ENCODE measurements around the gene DIP2C.

DIP2C gene

DNA sequence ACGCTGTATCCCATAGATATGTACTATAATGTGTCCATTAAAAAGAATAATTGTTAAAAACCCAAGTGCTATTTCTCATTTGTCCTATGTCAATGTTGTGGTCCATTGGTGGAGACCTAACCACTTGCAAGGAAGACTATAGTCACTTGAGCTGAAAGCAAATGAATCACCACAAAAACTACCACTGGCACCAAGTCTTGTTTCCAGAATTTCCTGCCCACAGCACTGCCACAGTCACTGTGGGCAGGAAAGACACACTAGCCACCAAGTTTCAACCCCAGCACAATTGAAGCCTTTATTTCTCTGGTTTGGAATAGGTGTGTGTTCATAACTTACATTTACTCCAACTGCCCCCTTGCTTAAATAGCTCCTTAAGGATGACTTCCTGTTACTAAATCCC, 12.4 kb downstream of the DIP2C start:
- DNase-seq (ENCODE audit: low spot score) = no peak

DNA sequence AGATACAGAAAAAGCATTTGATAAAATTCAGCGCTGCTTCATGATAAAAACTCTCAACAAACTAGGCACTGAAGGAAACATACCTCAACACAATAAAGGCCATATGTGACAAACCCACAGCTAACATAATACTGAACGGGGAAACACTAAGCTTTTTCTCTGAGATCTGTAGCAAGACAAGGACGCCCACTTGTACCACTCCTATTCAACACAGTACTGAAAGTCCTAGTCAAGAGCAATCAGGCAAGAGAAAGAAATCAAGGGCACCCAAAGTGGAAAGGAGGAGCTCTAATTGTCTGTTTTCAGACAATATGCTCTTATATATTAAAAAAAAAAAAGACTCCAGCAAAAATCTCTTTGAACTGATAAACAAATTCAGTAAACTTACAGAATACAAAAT, 13.3 kb downstream of the DIP2C start:
- DNase-seq (ENCODE audit: low spot score) = no peak

DNA sequence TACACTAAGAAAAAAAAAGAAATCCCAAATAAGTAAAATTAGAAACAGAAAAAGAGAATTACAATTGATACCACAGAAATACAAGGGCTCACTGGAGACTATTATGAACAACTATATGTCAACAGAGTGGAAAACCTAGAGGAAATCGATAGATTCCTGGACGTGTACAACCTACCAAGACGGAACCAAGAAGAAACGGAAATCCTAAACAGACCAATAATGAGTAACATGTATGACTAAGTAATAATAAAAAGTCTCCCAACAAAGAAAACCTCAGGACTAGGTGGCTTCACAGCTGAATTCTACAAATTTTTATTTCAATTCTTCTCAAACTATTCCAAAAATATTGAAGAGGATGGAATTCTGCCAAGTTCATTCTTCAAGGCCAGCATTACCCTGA, 13.9 kb downstream of the DIP2C start:
- DNase-seq (ENCODE audit: low spot score) = no peak

DNA sequence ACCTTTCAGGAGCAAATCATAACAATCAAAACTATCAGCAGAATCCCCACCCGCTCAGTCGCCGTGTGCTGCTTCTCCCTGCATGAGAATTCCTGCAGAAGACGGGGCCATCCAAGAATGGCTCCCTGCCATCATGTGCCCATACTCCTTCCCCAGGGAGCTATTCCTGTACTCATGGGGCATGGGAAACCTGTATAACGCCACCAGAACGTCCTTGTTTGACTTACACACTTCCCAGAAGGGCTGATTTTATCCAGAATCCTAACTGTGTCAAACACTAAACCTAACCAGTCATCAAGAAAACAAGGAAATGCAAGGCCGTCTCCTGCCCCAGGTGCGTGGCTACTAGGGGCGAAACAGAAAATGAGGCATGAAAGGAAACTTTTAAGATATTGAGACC, 16.0 kb downstream of the DIP2C start:
- no peak for DNase-seq (ENCODE audit: low spot score)

DNA sequence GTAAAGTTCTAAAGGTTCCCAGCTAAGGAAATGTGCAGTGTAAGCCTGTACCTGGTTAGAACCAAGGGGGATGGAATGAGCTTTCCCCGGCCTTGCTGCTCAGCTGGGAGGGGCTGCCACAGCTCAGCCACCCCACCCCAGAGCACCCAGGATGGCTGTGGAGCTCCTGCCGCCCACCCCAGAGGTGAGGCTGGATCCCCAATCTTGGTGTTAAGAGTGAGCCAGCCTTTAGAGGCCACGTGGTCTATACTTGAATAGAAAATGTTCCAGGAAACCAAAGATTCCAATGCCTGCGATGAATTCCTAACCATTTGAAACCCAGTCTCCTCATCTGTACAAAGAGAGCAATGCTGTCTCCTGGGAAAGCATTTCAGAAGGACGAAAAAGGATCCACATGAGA, 16.5 kb downstream of the DIP2C start:
- no peak for DNase-seq (ENCODE audit: low spot score)

DNA sequence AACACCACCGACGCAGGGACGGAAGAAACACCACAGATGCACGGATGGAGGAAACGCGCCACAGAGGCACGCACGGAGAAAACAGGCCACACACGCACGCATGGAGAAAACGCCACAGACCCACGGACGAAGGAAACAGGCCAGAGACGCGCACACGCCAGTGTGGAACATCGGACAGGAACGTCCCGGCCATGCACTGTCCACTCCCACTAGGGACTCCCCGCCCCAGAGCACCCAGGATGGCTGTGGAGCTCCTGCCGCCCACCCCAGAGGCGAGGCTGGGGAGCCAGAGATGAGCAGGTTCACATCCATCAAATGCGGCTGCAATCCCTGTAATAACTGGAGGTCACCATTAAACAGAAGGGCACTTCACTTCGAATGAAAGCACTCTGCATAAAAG, 17.3 kb downstream of the DIP2C start:
- no peak for DNase-seq (ENCODE audit: low spot score)

DNA sequence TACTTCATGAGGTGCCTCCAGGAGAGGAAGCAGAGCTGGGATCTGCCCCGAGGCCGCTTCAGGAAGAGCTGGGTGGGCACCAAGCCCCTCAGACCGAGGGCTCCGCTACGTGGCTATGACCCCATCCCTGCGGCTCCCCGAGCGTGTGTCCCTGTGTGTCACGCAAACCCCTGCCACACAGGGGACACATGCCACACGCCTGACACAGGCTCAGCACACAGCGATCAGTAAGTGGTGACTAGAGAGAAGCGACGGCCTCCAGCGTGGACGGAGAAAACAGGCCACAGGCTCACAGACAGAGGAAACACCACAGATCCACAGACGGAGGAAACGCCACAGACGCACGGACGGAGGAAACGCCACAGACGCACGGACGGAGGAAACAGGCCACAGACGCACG, 18.5 kb downstream of the DIP2C start:
- no peak for DNase-seq (ENCODE audit: low spot score)

DNA sequence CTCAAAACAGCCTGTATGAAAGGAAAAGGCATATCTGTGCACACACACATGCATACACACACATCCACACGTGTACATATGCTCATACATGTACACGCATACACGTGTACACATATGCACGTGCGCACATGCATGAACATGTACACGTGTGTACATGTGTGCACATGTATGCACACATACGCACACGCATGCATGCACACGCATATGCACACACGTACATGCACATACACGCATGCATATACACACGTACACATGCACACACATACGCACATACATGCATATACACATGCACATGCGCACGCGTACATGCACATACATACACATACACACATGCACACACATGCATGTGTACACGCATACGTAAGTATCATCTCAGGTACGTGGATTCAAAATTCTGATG, 19.4 kb downstream of the DIP2C start:
- DNase-seq (ENCODE audit: low spot score) = no peak

DNA sequence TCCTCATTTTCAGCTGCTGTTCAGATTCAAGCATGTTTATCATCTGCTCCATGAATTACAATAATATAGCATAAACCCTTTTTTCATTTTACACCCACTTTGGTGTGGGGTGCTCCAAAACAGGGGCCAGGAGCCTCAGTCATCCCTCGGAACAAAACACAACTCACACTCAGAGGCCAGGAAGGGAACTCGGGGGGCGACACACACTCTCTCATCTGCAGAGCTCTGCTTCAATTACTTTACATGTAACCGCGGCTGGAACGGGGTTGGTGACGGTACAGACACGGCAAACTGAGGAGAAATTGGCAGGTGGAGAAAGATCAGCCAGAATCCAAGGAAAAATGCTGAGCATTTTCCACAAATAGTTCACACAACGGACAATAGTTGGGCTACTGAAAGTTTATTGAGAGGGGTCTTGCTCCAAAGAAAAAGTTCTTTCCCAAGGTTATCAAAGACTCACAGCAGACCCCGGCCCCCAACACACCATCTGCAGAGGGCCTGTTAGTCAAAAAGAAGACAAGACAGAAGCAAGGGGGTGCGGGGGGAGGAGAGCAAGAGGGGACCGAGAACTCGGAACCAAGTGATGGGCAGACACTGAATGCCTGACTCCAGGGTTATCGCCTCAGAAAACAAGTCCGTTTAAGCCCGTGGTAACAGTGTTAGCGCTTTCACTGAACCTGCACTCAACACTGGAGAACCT, 20.5 kb downstream of the DIP2C start:
- no peak for DNase-seq (ENCODE audit: low spot score)

DNA sequence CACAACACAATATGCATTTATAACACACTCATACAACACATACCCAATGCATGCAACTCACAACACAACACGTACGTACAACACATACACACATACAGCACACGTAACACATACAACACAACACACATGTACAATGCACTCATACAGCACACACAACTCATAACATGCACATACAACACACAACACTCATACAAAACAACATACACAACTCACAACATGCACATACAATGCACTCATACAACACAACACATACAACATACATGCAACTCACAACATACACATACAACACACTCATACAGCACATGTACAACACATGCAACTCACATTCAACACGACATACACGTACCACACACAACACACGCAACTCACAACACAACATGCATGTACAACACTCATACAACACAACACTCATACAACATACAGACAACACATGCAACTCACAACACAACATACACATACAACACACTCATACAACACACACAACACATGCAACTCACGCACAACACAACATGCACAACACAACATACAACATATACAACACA, 21.8 kb downstream of the DIP2C start:
- DNase-seq (ENCODE audit: low spot score) = no peak

DNA sequence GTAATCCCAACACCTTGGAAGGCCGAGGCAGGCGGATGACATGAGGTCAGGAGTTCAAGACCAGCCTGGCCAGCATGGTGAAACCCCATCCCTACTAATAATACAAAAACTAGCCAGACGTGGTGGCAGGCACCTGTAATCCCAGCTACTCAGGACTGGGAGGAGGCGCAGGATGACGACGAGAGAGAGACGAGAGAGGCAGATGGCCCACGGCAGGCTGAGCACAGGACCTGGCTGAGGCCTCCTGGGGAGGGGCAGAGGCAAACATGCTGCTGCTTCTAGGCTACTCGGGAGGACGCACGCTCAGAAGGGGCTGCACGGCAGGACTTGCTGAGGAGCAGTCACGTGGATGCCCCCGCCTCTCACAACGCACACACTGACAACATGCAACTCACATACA, 22.4 kb downstream of the DIP2C start:
- no peak for DNase-seq (ENCODE audit: low spot score)

DNA sequence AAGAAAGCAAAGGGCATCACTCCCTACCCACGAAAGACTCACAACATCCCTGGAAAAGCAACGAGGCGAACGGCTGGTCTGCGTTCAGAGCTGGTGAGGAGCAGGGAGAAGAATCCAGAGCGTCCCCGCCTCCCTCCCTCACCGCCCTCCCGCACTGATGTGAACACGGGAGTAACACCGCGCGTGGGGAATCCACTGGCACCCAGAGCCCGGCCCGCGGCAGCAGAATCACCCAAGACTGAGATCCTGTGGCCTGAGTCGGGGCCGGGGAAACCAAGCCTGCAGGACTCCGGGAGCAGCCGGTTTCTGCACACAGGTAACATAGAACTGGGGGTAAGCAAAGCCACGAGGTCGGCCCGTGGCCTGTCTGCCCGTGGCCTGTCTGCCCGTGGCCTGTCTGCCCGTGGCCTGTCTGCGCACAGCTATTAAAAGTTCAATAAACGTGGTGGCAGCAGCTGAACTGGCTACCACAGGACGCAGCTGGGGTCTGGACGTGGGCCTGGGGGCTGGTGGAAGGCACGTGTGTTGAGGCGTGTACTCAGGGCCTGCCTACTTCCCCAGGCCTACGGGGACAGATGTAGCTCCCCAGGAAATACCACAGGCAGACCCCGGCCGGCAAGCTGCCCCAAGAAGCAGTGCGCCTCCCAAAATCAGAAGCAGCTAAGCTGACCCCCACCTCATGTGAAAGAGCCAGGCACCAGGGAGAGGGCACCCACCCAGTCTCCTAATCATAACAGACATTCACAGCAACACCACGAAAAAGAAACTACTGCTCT, 23.0 kb downstream of the DIP2C start:
- no peak for DNase-seq (ENCODE audit: low spot score)

DNA sequence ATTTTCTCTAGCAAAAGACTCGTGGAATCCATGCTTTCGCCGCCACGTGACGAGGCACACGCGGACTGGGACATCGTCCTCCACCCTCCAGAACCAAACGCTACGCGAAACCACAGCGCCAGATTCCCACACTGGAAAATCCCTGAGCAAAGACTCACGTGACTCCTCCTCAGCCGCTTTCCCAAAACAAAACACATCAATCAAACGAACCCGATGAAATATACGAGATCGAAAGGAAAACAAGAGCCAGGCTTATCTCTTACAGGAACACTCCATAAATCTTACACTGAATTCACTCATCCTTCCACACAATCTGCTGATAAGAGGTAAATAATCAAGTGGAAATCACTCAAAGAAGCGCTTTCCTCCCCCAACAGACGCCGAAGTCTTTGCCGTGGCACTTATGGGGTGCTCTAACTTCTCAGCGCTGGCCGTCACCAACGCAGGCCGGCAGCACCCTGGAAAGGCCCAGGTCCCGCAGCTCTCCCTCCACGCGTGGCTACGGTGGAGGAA, 23.8 kb downstream of the DIP2C start:
- no peak for DNase-seq (ENCODE audit: low spot score)

DNA sequence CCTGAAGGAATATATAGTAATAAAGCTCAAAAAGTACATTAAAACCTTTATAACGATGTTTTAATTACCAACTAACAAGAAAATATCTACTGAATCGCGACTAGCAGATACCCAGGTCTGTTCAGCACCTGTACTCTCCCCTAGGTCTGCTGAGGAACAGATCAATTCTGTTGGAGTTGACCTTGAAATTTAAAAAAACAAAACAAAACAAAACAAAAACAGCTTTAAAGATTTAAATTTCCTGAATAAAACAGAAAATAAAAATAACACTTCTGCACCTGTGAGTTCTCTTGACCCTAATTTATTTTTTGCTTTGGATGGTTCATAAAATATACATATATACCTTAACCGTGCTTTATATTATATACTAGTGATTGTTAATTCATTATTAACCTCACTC, 24.6 kb downstream of the DIP2C start:
- no peak for DNase-seq (ENCODE audit: low spot score)

DNA sequence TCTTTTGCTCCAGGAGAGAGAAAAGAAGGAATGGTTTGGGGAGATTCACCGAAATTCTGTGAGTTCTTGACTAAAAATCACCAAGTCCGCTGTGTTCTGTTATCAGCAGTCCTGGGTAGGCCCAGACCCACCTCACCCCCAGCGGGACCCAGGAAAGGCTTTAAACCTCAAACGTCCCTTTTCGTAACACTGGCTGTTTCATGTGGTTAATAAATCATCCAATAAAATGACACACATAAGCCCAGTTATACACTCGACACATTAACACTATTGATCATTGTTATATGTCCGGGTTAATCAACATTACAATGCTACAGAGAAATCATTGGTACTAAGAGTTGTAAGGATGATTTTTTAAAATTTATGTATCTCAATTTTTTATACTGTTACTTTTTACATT, 25.2 kb downstream of the DIP2C start:
- no peak for DNase-seq (ENCODE audit: low spot score)

DNA sequence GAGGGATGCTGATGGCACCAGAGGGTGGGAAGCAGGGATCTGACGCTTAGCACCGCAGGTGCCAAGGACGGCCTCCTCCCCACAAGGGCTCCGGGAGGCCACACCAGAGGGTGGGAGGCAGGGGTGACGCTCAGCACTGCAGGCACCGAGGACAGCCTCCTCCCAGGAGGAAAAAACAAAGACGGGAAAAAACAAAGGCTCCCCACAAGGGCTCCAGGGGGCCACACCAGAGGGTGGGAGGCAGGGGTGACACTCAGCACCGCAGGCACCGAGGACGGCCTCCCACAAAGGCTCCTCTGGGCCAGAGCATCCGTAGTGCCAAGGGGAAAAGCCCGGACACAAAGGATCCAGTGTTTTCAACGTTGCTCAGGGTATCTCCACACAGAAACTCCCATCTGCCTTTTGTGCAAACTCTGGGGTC, 25.6 kb downstream of the DIP2C start:
- DNase-seq (ENCODE audit: low spot score) = no peak

DNA sequence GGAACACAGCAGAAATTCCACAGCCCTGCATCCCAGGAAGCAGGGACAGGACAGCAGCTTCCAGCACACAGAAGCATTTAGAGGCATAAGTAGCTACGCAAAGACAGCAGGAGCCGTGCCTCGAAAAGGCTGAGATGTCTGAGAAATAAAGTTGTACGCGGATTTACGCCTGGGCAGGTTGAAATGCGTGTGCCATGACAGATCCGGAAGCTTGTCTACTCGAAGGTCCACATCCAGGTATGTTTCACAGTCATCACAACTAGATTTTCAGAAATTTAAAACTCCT, 26.1 kb downstream of the DIP2C start:
- DNase-seq (ENCODE audit: low spot score) = no peak

DNA sequence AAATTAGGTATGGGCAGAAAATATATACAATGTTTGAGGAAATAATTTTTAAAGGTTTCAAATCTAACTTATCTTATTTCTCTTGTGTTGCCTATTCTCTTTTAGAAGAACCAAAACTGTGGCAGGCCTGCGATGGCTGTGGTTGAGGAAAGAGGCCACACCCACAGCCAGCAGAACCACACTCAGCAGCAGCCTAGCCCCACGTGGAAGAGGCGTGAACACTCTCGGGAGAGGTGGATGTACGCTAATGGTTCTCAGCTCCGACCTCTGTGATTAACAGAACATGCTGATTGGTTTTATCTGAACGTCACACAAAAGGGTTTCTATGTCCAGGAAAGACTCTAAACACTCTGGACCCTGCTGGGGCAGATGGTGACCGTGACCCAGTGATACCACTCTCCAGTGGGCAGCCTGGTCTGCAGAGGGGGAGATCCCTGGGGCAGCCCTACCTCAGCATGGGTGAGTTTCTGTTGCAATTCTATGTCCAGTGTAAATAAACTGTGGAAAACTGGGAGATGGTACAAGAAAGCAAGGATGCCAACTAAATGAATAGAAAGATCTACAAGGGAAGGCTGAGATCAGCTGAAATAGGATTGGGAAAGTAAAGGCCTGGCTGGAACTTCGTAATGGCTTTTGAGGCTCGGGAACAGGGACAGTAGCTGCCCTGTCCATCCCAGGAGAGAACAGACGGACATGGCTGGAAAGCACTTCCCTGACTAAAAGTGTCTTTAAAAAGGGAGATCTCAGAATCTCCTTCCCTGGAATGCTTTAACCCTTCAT, 26.6 kb downstream of the DIP2C start:
- no peak for DNase-seq (ENCODE audit: low spot score)

DNA sequence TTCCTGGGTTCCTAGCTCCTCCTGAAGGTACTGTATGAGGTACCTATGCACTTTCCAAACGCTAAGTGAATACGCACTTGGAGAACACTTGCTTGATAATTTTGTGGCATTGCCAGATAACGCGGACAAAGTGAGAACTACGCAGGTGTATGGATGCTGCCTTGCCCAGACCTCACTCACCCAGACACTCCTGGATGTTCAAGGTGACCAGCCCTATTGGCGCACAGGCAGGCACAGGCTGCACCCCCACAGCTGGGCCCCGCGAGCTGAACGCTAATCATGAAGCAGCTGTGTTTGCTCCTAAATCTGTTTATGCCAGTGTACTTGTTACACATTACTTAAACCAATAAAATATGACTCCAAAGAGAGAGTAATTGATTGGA, 27.3 kb downstream of the DIP2C start:
- DNase-seq (ENCODE audit: low spot score) = no peak

DNA sequence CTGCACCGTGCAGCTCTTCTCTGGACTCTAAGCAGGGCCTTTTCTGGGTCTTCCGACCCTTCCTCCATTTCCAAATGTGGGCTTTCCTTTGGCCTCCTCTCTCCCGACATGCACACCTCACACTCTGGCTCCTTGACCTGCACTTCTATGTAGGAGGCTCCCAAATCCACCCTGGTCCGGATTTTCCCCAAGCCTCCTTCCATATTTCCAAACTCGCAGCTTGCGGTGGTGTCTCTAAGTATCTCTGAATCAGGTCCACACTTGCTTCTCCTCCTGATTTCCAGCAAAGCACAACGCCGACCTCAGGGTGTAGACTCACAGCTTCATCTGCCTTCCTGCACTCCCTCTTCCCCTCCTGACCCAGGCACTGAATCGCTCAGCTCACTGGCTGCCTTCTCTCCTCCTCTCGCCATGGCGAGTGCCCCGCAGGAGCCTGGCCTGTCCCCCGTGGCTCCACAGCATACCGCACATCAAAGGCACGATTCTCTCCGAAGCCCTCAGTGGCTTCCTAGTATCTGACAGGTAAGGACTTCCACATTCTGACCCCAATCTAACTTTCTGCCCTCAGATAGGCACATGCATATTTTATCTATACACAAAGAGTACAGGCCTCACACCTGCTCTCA, 27.8 kb downstream of the DIP2C start:
- DNase-seq (ENCODE audit: low spot score) = no peak

DNA sequence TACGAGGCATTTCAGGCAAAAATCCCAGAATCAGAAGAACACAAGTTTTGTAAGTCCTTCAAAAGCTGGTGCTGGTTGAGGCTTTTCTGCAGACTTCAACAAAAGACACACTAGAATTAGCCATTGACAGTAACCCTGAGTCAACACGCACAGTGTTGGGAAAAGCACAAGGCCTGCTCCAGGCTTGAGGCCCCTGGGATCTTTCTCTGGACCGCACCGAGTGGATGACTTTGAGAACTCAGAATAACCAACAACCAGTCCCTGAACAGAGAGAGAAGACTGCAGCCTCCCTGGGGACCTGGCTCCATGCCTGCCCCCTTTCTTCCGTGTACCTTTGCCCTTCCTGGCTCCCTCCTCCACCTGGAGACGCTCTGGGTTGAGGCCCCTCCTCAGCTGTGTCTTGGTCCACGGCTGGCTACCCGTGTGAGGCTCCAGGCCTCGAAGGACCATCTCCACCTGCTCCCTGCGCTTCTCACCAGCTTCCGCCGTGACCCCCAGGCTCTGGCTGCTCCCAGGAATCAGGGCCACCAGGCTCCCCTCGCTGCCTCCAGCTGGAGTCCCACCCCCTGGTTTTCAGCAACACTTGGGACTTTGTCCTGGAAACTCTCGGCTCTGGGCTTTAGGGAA, 28.4 kb downstream of the DIP2C start:
- no peak for DNase-seq (ENCODE audit: low spot score)

DNA sequence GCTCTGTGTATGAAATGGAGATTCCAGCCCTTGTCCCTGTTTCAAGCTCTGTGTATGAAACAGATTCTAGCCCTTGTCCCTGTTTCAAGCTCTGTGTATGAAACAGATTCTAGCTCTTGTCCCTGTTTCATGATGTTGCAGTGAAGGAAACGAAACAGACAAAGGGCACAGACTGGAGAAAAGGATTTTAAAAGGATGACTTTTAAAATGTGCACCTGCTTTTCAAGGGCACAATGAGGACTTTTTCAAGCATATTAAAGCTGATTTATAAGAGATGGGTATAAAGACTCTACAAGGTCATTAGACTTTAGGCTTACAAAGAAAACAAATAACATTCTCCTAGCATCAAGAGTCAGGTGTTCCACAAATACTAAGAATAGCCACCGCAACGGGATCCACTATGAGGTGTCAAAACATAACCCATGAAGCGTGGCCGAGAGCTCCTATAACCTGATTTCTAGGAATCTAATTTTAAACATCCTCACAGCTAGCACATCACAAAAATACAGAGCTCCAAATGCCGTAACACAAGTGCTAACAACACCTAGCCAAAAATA, 29.0 kb downstream of the DIP2C start:
- no peak for DNase-seq (ENCODE audit: low spot score)
